Liver (tissue), 9 donors: ENCODE data around the gene SCN2B. TPM values are rescaled to one million over a fixed set of nuclear protein-coding genes. Genes with fewer than 3 reads are reported as not detected.

ENCODE experiments used
- DNase-seq: peaks from one replicate; pipeline ENCODE4 v3.0.0-alpha.2; 2017; ENCODE audit warnings: low spot score
- H3K27ac ChIP-seq, 2 donors: one replicate each; pipeline ENCODE4 v1.7.0; 2013; ENCODE audit warnings: inconsistent platforms in 2 of 2, low read length in 2 of 2, control low read depth in 1 of 2, low read depth in 1 of 2, mild to moderate bottlenecking in 1 of 2
- H3K27me3 ChIP-seq, 4 donors: one replicate each; pipeline versions ENCODE4 v1.6.1 to v1.7.0; 2013; ENCODE audit warnings: low read length in 3 of 4, inconsistent platforms in 1 of 4, mild to moderate bottlenecking in 1 of 4, moderate library complexity in 1 of 4; ENCODE audit not compliant: control insufficient read depth in 4 of 4, insufficient read depth in 4 of 4
- H3K36me3 ChIP-seq, 4 donors: one replicate each; pipeline versions ENCODE4 v1.6.1 to v1.7.0; 2013; ENCODE audit warnings: low read length in 3 of 4, mild to moderate bottlenecking in 3 of 4, low read depth in 1 of 4, moderate library complexity in 1 of 4; ENCODE audit not compliant: control insufficient read depth in 4 of 4, insufficient read depth in 3 of 4
- H3K4me1 ChIP-seq, 4 donors: one replicate each; pipeline versions ENCODE4 v1.6.1 to v1.7.0; 2013; ENCODE audit warnings: low read length in 3 of 4, mild to moderate bottlenecking in 3 of 4, moderate library complexity in 1 of 4; ENCODE audit not compliant: control insufficient read depth in 4 of 4, insufficient read depth in 4 of 4
- H3K4me3 ChIP-seq, 3 donors: one replicate each; pipeline versions ENCODE4 v1.6.1 to v1.7.0; 2013; ENCODE audit warnings: low read length in 3 of 3, control low read depth in 1 of 3, low read depth in 1 of 3, mild to moderate bottlenecking in 1 of 3
- H3K9ac ChIP-seq, 2 donors: one replicate each; pipeline ENCODE4 v1.7.0; 2013; ENCODE audit warnings: low read length in 2 of 2, mild to moderate bottlenecking in 2 of 2, moderate library complexity in 2 of 2, control low read depth in 1 of 2, low read depth in 1 of 2
- H3K9me3 ChIP-seq, 4 donors: one replicate each; pipeline versions ENCODE4 v1.6.1 to v1.7.0; 2013; ENCODE audit warnings: low read length in 3 of 4; ENCODE audit not compliant: control insufficient read depth in 4 of 4
- ATF3 ChIP-seq: IDR thresholded peaks from 2 replicates; pipeline ENCODE4 v1.6.1; 2016; ENCODE audit warnings: antibody characterized with exemption
- CTCF ChIP-seq: fragments of 150-350 bp; IDR thresholded peaks from 2 replicates; pipeline ENCODE4 v1.5.1; 2017; ENCODE audit warnings: improper control_type of control experiment, low read depth, low read length; ENCODE audit not compliant: missing input control
- EGR1 ChIP-seq, 2 donors: IDR thresholded peaks; 2 replicates each; pipeline ENCODE4 v1.6.1; 2016 to 2018; ENCODE audit warnings: antibody characterized with exemption in 2 of 2, low read depth in 2 of 2
- FOXA1 ChIP-seq: IDR thresholded peaks from 2 replicates; pipeline ENCODE4 v1.6.1; 2016; ENCODE audit warnings: antibody characterized with exemption
- FOXA2 ChIP-seq: IDR thresholded peaks from 2 replicates; pipeline ENCODE4 v1.6.1; 2016; ENCODE audit warnings: antibody characterized with exemption
- GABPA ChIP-seq, 2 donors: IDR thresholded peaks in 1 of 2; conservative IDR thresholded peaks in 1 of 2; 2 replicates each; pipeline ENCODE4 v1.6.1; 2016; ENCODE audit warnings: antibody characterized with exemption in 2 of 2, mild to moderate bottlenecking in 1 of 2, moderate library complexity in 1 of 2
- HNF4A ChIP-seq, 2 donors: conservative IDR thresholded peaks; 2 replicates each; pipeline ENCODE4 v1.6.1; 2016; ENCODE audit warnings: antibody characterized with exemption in 2 of 2, mild to moderate bottlenecking in 2 of 2
- HNF4G ChIP-seq: IDR thresholded peaks from 2 replicates; pipeline ENCODE4 v1.6.1; 2016; ENCODE audit warnings: antibody characterized with exemption
- JUND ChIP-seq, 2 donors: IDR thresholded peaks; 2 replicates each; pipeline ENCODE4 v1.6.1; 2016; ENCODE audit warnings: antibody characterized with exemption in 2 of 2
- MAX ChIP-seq: IDR thresholded peaks from 2 replicates; pipeline ENCODE4 v1.6.1; 2016; ENCODE audit warnings: antibody characterized with exemption
- NR2F2 ChIP-seq: IDR thresholded peaks from 2 replicates; pipeline ENCODE4 v1.6.1; 2016; ENCODE audit warnings: antibody characterized with exemption
- RAD21 ChIP-seq, 2 donors: IDR thresholded peaks; 2 replicates each; pipeline ENCODE4 v1.6.1; 2016; ENCODE audit warnings: antibody characterized with exemption in 2 of 2, mild to moderate bottlenecking in 2 of 2
- REST ChIP-seq: IDR thresholded peaks from 2 replicates; pipeline ENCODE4 v1.6.1; 2016; ENCODE audit warnings: antibody characterized with exemption, mild to moderate bottlenecking
- RXRA ChIP-seq, 2 donors: IDR thresholded peaks; 2 replicates each; pipeline ENCODE4 v1.6.1; 2017 to 2018; ENCODE audit warnings: antibody characterized with exemption in 2 of 2, mild to moderate bottlenecking in 1 of 2
- SP1 ChIP-seq: IDR thresholded peaks from 2 replicates; pipeline ENCODE4 v1.6.1; 2018; ENCODE audit warnings: antibody characterized with exemption, mild to moderate bottlenecking
- TAF1 ChIP-seq: conservative IDR thresholded peaks from 2 replicates; pipeline ENCODE4 v1.6.1; 2016; ENCODE audit warnings: antibody characterized with exemption, mild to moderate bottlenecking
- YY1 ChIP-seq: IDR thresholded peaks from 2 replicates; pipeline ENCODE4 v1.6.1; 2016; ENCODE audit warnings: antibody characterized with exemption, mild to moderate bottlenecking
- WGBS: extraction: QIAGEN DNeasy Blood & Tissue Kit; methylation state at CpG from one replicate; pipeline ENCODE4 v1.1.7; 2013; 5-methylcytosine and 5-hydroxymethylcytosine counted together
- polyA plus RNA-seq, 2 donors: library from polyadenylated mRNA; stranded (reverse) in 1 of 2; unstranded in 1 of 2; fragments of 200-250 nt in 1 of 2; fragments of >200 nt in 1 of 2; fragmentation: Nextera tagmentation in 1 of 2; extraction: Ambion mirVana in 1 of 2; gene quantifications; one replicate each; pipeline versions ENCODE4 v1.2.1 to v1.2.3, GENCODE V29; 2013 to 2015
- total RNA-seq, 2 donors: library from RNA; depleted of rRNA; stranded (reverse); fragments of >200 nt; gene quantifications; one replicate each; pipeline ENCODE4 v1.2.3, GENCODE V29; 2014
- TF ChIP-seq, protein P1 (sequence below): IDR thresholded peaks from 2 replicates; pipeline ENCODE4 v1.6.1; 2016; ENCODE audit warnings: antibody characterized with exemption
- donor health status: healthy.
- donor health status: healthy.
- donor health status: healthy.
- donor health status: healthy.
- donor health status: healthy.

Gene SCN2B
- total and polyA plus RNA-seq, 4 donors = 0.01 to 0.05 TPM; not detected in 2

DNA sequence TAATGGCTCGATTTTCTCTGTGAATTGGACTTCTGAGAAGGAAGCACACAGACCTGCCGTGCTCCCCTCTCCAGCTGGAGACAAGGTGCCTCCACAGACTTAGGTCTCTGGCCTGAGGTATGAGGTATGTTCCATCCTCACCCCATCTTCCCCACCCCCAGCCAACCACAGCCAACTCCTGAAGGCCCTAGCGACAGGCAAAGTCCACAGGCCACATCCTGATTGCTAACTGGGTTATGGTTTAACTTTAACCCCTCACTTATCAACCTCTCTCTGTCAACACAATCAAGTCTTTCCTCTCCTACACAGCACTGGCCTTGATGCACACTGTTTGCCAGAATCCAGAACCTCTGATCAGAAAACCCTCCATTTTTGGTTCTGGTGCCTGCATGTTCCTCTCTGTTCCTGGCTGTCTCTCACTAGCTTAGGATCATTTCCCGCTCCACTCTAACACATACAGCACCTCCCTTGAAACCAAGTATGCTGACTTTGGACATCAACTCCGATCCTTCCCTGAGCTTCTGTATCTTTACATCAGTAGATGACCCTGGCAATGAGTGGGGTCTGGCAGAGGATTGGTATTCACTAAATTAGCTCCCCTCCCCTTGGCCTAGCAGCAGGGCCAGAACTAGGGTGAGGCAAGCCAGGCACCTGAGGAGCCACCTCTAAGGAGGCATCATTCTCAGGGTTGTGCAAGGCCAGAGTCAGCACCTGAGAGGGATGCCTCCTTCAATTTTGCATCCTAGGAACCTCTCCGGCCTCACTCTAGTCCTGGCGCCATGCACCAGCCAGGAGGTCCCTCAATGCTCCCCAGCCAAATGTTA is 26.4 kb upstream of the SCN2B start:
- peak overlapping the region in 1 of 3 donors; percentile 24 for H3K4me3 ChIP-seq
- peak; percentile 56 for DNase-seq

More for the DNA sequence above, 26.4 kb upstream of the SCN2B start:
- Histone ChIP-seq H3K27ac (peak overlapping the region; percentile 70 to 77), H3K9me3 (no peaks in the 10 kb centered on the region), H3K36me3 (no peaks in the 10 kb centered on the region), H3K4me1 (peaks cover 11 to 37% (median 32%) of the 10 kb centered on the region in 4 donors), H3K9ac (no peak overlapping the region), H3K27me3 (no peaks in the 10 kb centered on the region)
- TF ChIP-seq MAX (peak; percentile 80), YY1 (peak; percentile 84), GABPA (IDR thresholded peaks at IDR 0.05 in 1 of 2, conservative IDR thresholded peaks at IDR 0.05 in 1 of 2) (peak in 1 of 2 donors; percentile 56), NR2F2 (peak; percentile 37), FOXA1 (peak; percentile 86), REST (no peak), FOXA2 (peak; percentile 85), HNF4G (peak; percentile 96), ATF3 (no peak), SP1 (peak; percentile 100), EGR1 (IDR thresholded peaks at IDR 0.05; ENCODE audit: low read depth in 2 of 2) (peak; percentile 29 to 37), HNF4A (conservative IDR thresholded peaks at IDR 0.05) (peak; percentile 97), CTCF (no peak), RAD21 (IDR thresholded peaks at IDR 0.05) (peak; percentile 47 to 73), JUND (IDR thresholded peaks at IDR 0.05) (peak; percentile 66 to 82), TAF1 (no peak), RXRA (IDR thresholded peaks at IDR 0.05) (peak; percentile 94 to 96)
- TF ChIP-seq, protein P1, sequence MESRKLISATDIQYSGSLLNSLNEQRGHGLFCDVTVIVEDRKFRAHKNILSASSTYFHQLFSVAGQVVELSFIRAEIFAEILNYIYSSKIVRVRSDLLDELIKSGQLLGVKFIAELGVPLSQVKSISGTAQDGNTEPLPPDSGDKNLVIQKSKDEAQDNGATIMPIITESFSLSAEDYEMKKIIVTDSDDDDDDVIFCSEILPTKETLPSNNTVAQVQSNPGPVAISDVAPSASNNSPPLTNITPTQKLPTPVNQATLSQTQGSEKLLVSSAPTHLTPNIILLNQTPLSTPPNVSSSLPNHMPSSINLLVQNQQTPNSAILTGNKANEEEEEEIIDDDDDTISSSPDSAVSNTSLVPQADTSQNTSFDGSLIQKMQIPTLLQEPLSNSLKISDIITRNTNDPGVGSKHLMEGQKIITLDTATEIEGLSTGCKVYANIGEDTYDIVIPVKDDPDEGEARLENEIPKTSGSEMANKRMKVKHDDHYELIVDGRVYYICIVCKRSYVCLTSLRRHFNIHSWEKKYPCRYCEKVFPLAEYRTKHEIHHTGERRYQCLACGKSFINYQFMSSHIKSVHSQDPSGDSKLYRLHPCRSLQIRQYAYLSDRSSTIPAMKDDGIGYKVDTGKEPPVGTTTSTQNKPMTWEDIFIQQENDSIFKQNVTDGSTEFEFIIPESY = peak; percentile 70
- 51% methylated on average over 7 of the region's 7 CpGs for WGBS
